B cell (primary cell): ENCODE measurements around the gene CAMTA2. TPM values are rescaled to one million over a fixed set of nuclear protein-coding genes. Genes with fewer than 3 reads are reported as not detected.

ENCODE experiments used
- ATAC-seq: fragments of 200-7000 bp; cut with Tn5 transposase; one replicate; pipeline ENCODE4 v1.10.0; 2021; ENCODE audit warnings: low read depth, mild to moderate bottlenecking, moderate number of reproducible peaks, moderate library complexity
- CTCF ChIA-PET: fragments of 350-600 bp; sonication (Branson Sonifier 250); formaldehyde crosslinking; loops from one replicate; lab custom pipeline; 2021; ENCODE audit warnings: antibody characterized with exemption, inconsistent platforms; lab: Charles Lee
- POLR2A ChIA-PET: fragments of 350-600 bp; sonication (Branson Sonifier 250); formaldehyde crosslinking; loops from one replicate; lab custom pipeline; 2021; ENCODE audit warnings: antibody characterized with exemption; lab: Charles Lee
- DNase-seq: peaks from one replicate; pipeline ENCODE4 v3.0.0; 2013
- H2AFZ ChIP-seq: 2 replicates; pipeline ENCODE4 v1.6.1; 2012; ENCODE audit warnings: mild to moderate bottlenecking, low read depth, low read length; ENCODE audit not compliant: insufficient read depth, poor library complexity, severe bottlenecking
- H3K27ac ChIP-seq, 2 donors: 1 replicate in 1 of 2; 2 replicates in 1 of 2; pipeline ENCODE4 v1.5.1; 2012 to 2013; ENCODE audit warnings: low read length in 2 of 2, mild to moderate bottlenecking in 2 of 2, moderate library complexity in 1 of 2
- H3K27me3 ChIP-seq, 4 experiments: fragments of 200-600 bp in 1 of 4; sonication (generic) in 1 of 4; replicated peaks in 1 of 4; 1 replicate in 2 of 4; 2 replicates in 2 of 4; pipeline versions ENCODE4 v1.6.1 to v1.7.0; 2013 to 2016; ENCODE audit warnings: low read length in 3 of 4, mild to moderate bottlenecking in 2 of 4, mixed read lengths in 1 of 4, moderate library complexity in 1 of 4; ENCODE audit not compliant: insufficient read depth in 4 of 4, control insufficient read depth in 3 of 4; ENCODE audit errors: control extremely low read depth in 1 of 4
- H3K36me3 ChIP-seq, 2 experiments: replicated peaks in 1 of 2; 1 replicate in 1 of 2; 2 replicates in 1 of 2; pipeline versions ENCODE4 v1.6.1 to v1.7.1; 2013; ENCODE audit warnings: low read length in 1 of 2; ENCODE audit not compliant: insufficient read depth in 2 of 2, control insufficient read depth in 1 of 2; ENCODE audit errors: control extremely low read depth in 1 of 2, extremely low read depth in 1 of 2
- H3K4me1 ChIP-seq, 2 donors: fragments of 200-600 bp in 1 of 2; sonication (generic) in 1 of 2; 1 replicate in 1 of 2; 2 replicates in 1 of 2; pipeline versions ENCODE4 v1.5.1 to v1.6.1; 2013 to 2017; ENCODE audit warnings: low read length in 2 of 2; ENCODE audit not compliant: control insufficient read depth in 2 of 2, insufficient read depth in 2 of 2
- H3K4me2 ChIP-seq: replicated peaks from 2 replicates; pipeline ENCODE3; 2012; ENCODE audit warnings: mild to moderate bottlenecking, low read depth, low read length; ENCODE audit not compliant: poor library complexity, severe bottlenecking
- H3K4me3 ChIP-seq, 5 experiments: fragments of 200-600 bp in 1 of 5; sonication (generic) in 1 of 5; 1 replicate in 3 of 5; 2 replicates in 2 of 5; pipeline versions ENCODE4 v1.5.1 to v1.7.0; 2011 to 2016; ENCODE audit warnings: low read length in 4 of 5, mild to moderate bottlenecking in 4 of 5, low read depth in 2 of 5, control low read depth in 1 of 5, moderate library complexity in 1 of 5; ENCODE audit not compliant: insufficient read depth in 1 of 5; ENCODE audit errors: control extremely low read depth in 1 of 5, extremely low read depth in 1 of 5
- H3K79me2 ChIP-seq: fragments of 200-600 bp; sonication (generic); one replicate; pipeline ENCODE4 v1.6.0; 2016; ENCODE audit warnings: low read length; ENCODE audit not compliant: control insufficient read depth, insufficient read depth
- H3K9ac ChIP-seq: fragments of 200-600 bp; sonication (generic); 2 replicates; pipeline ENCODE4 v1.6.1; 2017; ENCODE audit warnings: mild to moderate bottlenecking, low read length, moderate library complexity
- H3K9me3 ChIP-seq, 3 donors: one replicate each; pipeline versions ENCODE4 v1.6.1 to v1.7.1; 2013; ENCODE audit warnings: low read length in 2 of 3; ENCODE audit not compliant: control insufficient read depth in 2 of 3, insufficient read depth in 1 of 3; ENCODE audit errors: control extremely low read depth in 1 of 3
- H4K20me1 ChIP-seq: 2 replicates; pipeline ENCODE4 v1.6.0; 2012; ENCODE audit warnings: mild to moderate bottlenecking, low read length; ENCODE audit not compliant: insufficient read depth, control insufficient read depth, poor library complexity, severe bottlenecking
- H3K27ac Mint-ChIP-seq: one replicate; pipeline ENCODE4 v1.8.0; 2021; ENCODE audit warnings: mixed read lengths
- H3K27me3 Mint-ChIP-seq: one replicate; pipeline ENCODE4 v1.8.0; 2021; ENCODE audit warnings: mixed read lengths
- H3K4me1 Mint-ChIP-seq: one replicate; pipeline ENCODE4 v1.8.0; 2021; ENCODE audit warnings: mixed read lengths
- H3K4me3 Mint-ChIP-seq: one replicate; pipeline ENCODE4 v1.8.0; 2021; ENCODE audit warnings: mixed read lengths
- H3K9me3 Mint-ChIP-seq: one replicate; pipeline ENCODE4 v1.8.0; 2022; ENCODE audit warnings: mixed read lengths; ENCODE audit not compliant: insufficient read depth
- EZH2 ChIP-seq: IDR thresholded peaks from 2 replicates; pipeline ENCODE4 v1.6.1; 2012; ENCODE audit warnings: borderline replicate concordance, low read depth, mild to moderate bottlenecking, moderate library complexity, low read length; ENCODE audit not compliant: insufficient read depth, poor library complexity, severe bottlenecking
- WGBS: methylation state at CpG from one replicate; pipeline ENCODE4 v1.1.5; 2013; ENCODE audit warnings: missing lambda C conversion rate; ENCODE audit not compliant: insufficient coverage; 5-methylcytosine and 5-hydroxymethylcytosine counted together
- intact Hi-C: fragments of 100-400 bp; cut with micrococcal nuclease; formaldehyde crosslinking; loops from one replicate; pipeline ENCODE4 v1.10.0; 2022
- polyA plus RNA-seq: library from polyadenylated mRNA; depleted of rRNA; stranded (reverse); fragments of >200 nt; gene quantifications from 2 replicates; pipeline ENCODE4 v1.2.3, GENCODE V29; 2012
- total RNA-seq, 2 donors: library from RNA; stranded (reverse); fragments of 120-200 nt in 1 of 2; gene quantifications; 1 replicate in 1 of 2; 2 replicates in 1 of 2; pipeline versions ENCODE4 v1.2.3 to v1.2.4, GENCODE V29; 2013 to 2022
- TF ChIP-seq, protein P1 (sequence below): fragments of 200-600 bp; IDR thresholded peaks from one replicate; pipeline ENCODE4 v1.8.0; 2022; ENCODE audit warnings: antibody characterized with exemption, mild to moderate bottlenecking

CAMTA2 gene
- total and polyA plus RNA-seq, 2 donors (not counting 1 experiment from before 2014, with no cell fraction given): 48.3 to 57.9 TPM

GRCh38 chr17:4932756-4933155 is 54.7 kb downstream of the CAMTA2 start:
- Histone ChIP-seq H3K27me3 (peaks cover 0 to 16% (median 3%) of the 10 kb centered on the region in 4 experiments), H2AFZ (no peak overlapping the region), H3K4me1 (peaks cover 11 to 17% of the 10 kb centered on the region in 2 donors), H3K9me3 (no peaks in the 10 kb centered on the region), H3K36me3 (peaks cover 0 to 13% of the 10 kb centered on the region in 2 experiments), H3K4me3 (no peak overlapping the region), H3K79me2 (no peaks in the 10 kb centered on the region), H4K20me1 (no peaks in the 10 kb centered on the region), H3K4me2 (no peak overlapping the region), H3K27ac (no peak overlapping the region), H3K9ac (no peak overlapping the region)
- ATAC-seq (no peak), DNase-seq (no peak)
- ChIA-PET POLR2A (no interaction called here), CTCF (interaction anchor here (0.8 kb wide), 1 partner anchor 23 kb away, joined by 4 read pairs; no protein-coding TSS in a partner anchor)
- Mint-ChIP-seq H3K4me3 (no peak overlapping the region), H3K27me3 (peaks cover 15% of the 10 kb centered on the region), H3K27ac (no peak overlapping the region), H3K4me1 (peaks cover 27% of the 10 kb centered on the region), H3K9me3 (no peaks in the 10 kb centered on the region)
- no peak for TF ChIP-seq EZH2
- TF ChIP-seq, protein P1, sequence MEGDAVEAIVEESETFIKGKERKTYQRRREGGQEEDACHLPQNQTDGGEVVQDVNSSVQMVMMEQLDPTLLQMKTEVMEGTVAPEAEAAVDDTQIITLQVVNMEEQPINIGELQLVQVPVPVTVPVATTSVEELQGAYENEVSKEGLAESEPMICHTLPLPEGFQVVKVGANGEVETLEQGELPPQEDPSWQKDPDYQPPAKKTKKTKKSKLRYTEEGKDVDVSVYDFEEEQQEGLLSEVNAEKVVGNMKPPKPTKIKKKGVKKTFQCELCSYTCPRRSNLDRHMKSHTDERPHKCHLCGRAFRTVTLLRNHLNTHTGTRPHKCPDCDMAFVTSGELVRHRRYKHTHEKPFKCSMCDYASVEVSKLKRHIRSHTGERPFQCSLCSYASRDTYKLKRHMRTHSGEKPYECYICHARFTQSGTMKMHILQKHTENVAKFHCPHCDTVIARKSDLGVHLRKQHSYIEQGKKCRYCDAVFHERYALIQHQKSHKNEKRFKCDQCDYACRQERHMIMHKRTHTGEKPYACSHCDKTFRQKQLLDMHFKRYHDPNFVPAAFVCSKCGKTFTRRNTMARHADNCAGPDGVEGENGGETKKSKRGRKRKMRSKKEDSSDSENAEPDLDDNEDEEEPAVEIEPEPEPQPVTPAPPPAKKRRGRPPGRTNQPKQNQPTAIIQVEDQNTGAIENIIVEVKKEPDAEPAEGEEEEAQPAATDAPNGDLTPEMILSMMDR: no peak
- intact Hi-C loops: no loop called here
- WGBS: 98% methylated on average over 12 of the region's 12 CpGs

DNA sequence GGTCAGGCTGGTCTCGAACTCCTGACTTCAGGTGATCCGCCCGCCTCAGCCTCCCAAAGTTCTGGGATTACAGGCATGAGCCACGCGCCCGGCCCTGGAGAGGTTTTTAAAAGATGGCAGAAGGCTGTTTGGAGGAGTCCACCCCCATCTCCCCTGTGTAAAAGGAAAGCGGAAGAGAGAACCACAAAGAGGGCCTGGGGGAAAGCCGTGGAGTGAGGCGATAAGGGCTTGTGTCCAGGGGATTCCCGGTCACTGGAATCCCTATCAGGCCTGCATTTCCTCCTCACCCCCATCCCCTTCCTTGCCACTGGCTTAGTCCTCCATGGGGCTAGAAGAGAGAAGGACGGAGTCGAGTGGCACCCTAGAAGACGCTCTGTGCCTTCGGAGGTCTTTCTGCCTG is 55.5 kb downstream of the CAMTA2 start, which contains the start of gene GP1BA:
Gene GP1BA, plus strand, starts transcription at position 315 of the 400 bp plus-strand sequence. CDS start 328 bp downstream, outside the sequence.
- Histone ChIP-seq H3K27me3 (peaks cover 0 to 16% (median 3%) of the 10 kb centered on the region in 4 experiments), H3K9ac (no peak within 1 kb of the TSS), H3K27ac (no peak within 1 kb of the TSS), H3K79me2 (no peaks in the 10 kb centered on the region), H3K36me3 (peaks cover 0 to 6% of the 10 kb centered on the region in 2 experiments), H2AFZ (no peak within 1 kb of the TSS), H4K20me1 (no peaks in the 10 kb centered on the region), H3K4me2 (peak within 1 kb of the TSS; percentile 20), H3K4me1 (peaks cover 11 to 17% of the 10 kb centered on the region in 2 donors), H3K9me3 (no peaks in the 10 kb centered on the region), H3K4me3 (no peak within 1 kb of the TSS)
- ATAC-seq: no peak
- H3K27me3 Mint-ChIP-seq: peaks cover 15% of the 10 kb centered on the region
- intact Hi-C loops: no loop called here
- ChIA-PET POLR2A (no interaction called here), CTCF (no interaction called here)
- H3K27ac Mint-ChIP-seq: no peak within 1 kb of the TSS
- H3K4me1 Mint-ChIP-seq: peaks cover 25% of the 10 kb centered on the region
- TF ChIP-seq EZH2: no peak
- TF ChIP-seq, protein P1: no peak
- WGBS: 51% methylated on average over 10 of the region's 14 CpGs
- H3K9me3 Mint-ChIP-seq: no peaks in the 10 kb centered on the region
- no peak within 1 kb of the TSS for H3K4me3 Mint-ChIP-seq
- DNase-seq: peak; percentile 33
